Mammary epithelial cell (primary cell): ENCODE results near the gene ANO1.

Experiments
- CTCF ChIP-seq, 2 donors: IDR thresholded peaks in 1 of 2; conservative IDR thresholded peaks in 1 of 2; 2 replicates each; pipeline ENCODE4 v1.5.1; 2011 to 2012; ENCODE audit warnings: inconsistent platforms in 2 of 2, low read length in 2 of 2, mild to moderate bottlenecking in 2 of 2, control low read depth in 1 of 2, low read depth in 1 of 2; ENCODE audit not compliant: insufficient read depth in 1 of 2; ENCODE audit errors: extremely low read depth in 1 of 2
- EZH2 ChIP-seq: IDR thresholded peaks from 2 replicates; pipeline ENCODE4 v1.6.1; 2012; ENCODE audit warnings: low read length, inconsistent platforms, borderline replicate concordance

GRCh38 chr11:70133771-70134335 is 55.7 kb downstream of the ANO1 start:
- no peak for TF ChIP-seq CTCF (conservative IDR thresholded peaks at IDR 0.05 in 1 of 2, IDR thresholded peaks at IDR 0.05 in 1 of 2; ENCODE audit: extremely low read depth in 1 of 2, insufficient read depth in 1 of 2, low read depth in 1 of 2, low read length in 2 of 2)
- TF ChIP-seq EZH2: no peak
